Activated CD4-positive, alpha-beta T cell treated with anti-CD3 and anti-CD28 coated beads, Interleukin-2, amount 10 ng/mL, durations not matched to agents 7 days and 5 days (primary cell): Measurements from ENCODE around the gene VAV2. TPM values are rescaled to one million over a fixed set of nuclear protein-coding genes. Genes with fewer than 3 reads are reported as not detected.

Source experiments
- CTCF ChIA-PET: fragments of 350-600 bp; sonication (Branson Sonifier 250); formaldehyde crosslinking; loops from one replicate; lab custom pipeline; 2021; ENCODE audit warnings: antibody characterized with exemption; lab: Charles Lee
- POLR2A ChIA-PET: fragments of 350-600 bp; sonication (Branson Sonifier 250); formaldehyde crosslinking; loops from one replicate; lab custom pipeline; 2021; ENCODE audit warnings: antibody characterized with exemption; lab: Charles Lee
- DNase-seq: peaks from one replicate; pipeline ENCODE4 v3.0.0-alpha.2; 2020
- H3K27ac Mint-ChIP-seq: one replicate; pipeline ENCODE4 v1.8.0; 2021; ENCODE audit warnings: mild to moderate bottlenecking, moderate library complexity, mixed read lengths
- H3K27me3 Mint-ChIP-seq: one replicate; pipeline ENCODE4 v1.8.0; 2021; ENCODE audit warnings: mixed read lengths
- H3K36me3 Mint-ChIP-seq: one replicate; pipeline ENCODE4 v1.8.0; 2021; ENCODE audit warnings: low read depth, mixed read lengths
- H3K4me1 Mint-ChIP-seq: one replicate; pipeline ENCODE4 v1.8.0; 2021; ENCODE audit warnings: mixed read lengths
- H3K4me3 Mint-ChIP-seq: one replicate; pipeline ENCODE4 v1.8.0; 2021; ENCODE audit warnings: mild to moderate bottlenecking, moderate library complexity, mixed read lengths
- H3K9me3 Mint-ChIP-seq: one replicate; pipeline ENCODE4 v1.8.0; 2021; ENCODE audit warnings: mixed read lengths
- total RNA-seq, 2 experiments: library from RNA; stranded (reverse); gene quantifications; one replicate each; pipeline ENCODE4 v1.2.3, GENCODE V29; 2021

VAV2 gene
- total RNA-seq, 2 experiments from 2014 or later, result 6.2 TPM

- CTCF ChIA-PET, result interaction anchor here (1.6 kb wide), 1 partner anchor 218 kb away, joined by 4 read pairs; no protein-coding TSS in a partner anchor
- no peak overlapping the region for H3K4me3 Mint-ChIP-seq
- POLR2A ChIA-PET, result no interaction called here
These were observed 7.7 kb upstream of the VAV2 start for GRCh38 chr9:133999851-134000265.

GRCh38 chr9:133998915-133999595, 6.9 kb upstream of the VAV2 start:
- ChIA-PET CTCF (interaction anchor here (1.6 kb wide), 1 partner anchor 217 kb away, joined by 4 read pairs; no protein-coding TSS in a partner anchor), POLR2A (no interaction called here)
- Mint-ChIP-seq H3K27me3 (peaks cover 2% of the 10 kb centered on the region), H3K27ac (no peak overlapping the region), H3K9me3 (no peaks in the 10 kb centered on the region), H3K4me3 (no peak overlapping the region), H3K36me3 (no peaks in the 10 kb centered on the region), H3K4me1 (no peaks in the 10 kb centered on the region)
- no peak for DNase-seq

More at GRCh38 chr9:133999851-134000265, 7.7 kb upstream of the VAV2 start:
- Mint-ChIP-seq H3K9me3 (no peaks in the 10 kb centered on the region), H3K27ac (no peak overlapping the region), H3K36me3 (no peaks in the 10 kb centered on the region), H3K4me1 (no peaks in the 10 kb centered on the region), H3K27me3 (no peaks in the 10 kb centered on the region)
- DNase-seq, result no peak

- H3K27me3 Mint-ChIP-seq, result peaks cover 2% of the 10 kb centered on the region
- CTCF ChIA-PET, result interaction anchor here (1.4 kb wide), 1 partner anchor 12 kb away, joined by 3 read pairs; no protein-coding TSS in a partner anchor
- DNase-seq, result no peak
These were observed 5.5 kb upstream of the VAV2 start for GRCh38 chr9:133997584-133997983.

GRCh38 chr9:133996531-133997520, 4.7 kb upstream of the VAV2 start:
- Mint-ChIP-seq H3K27ac (no peak overlapping the region), H3K4me3 (no peak overlapping the region), H3K36me3 (no peaks in the 10 kb centered on the region), H3K9me3 (no peaks in the 10 kb centered on the region), H3K4me1 (no peaks in the 10 kb centered on the region), H3K27me3 (peaks cover 2% of the 10 kb centered on the region)
- ChIA-PET CTCF (interaction anchor here (1.4 to 3.9 kb wide), 2 partner anchors 13 to 214 kb away, joined by 3 to 30 read pairs; no protein-coding TSS in a partner anchor), POLR2A (no interaction called here)
- no peak for DNase-seq

More at GRCh38 chr9:133997584-133997983, 5.5 kb upstream of the VAV2 start:
- Mint-ChIP-seq H3K9me3 (no peaks in the 10 kb centered on the region), H3K36me3 (no peaks in the 10 kb centered on the region), H3K4me3 (no peak overlapping the region), H3K4me1 (no peaks in the 10 kb centered on the region), H3K27ac (no peak overlapping the region)
- POLR2A ChIA-PET, result no interaction called here

- peaks cover 11% of the 10 kb centered on the region for H3K27me3 Mint-ChIP-seq
- H3K9me3 Mint-ChIP-seq, result no peaks in the 10 kb centered on the region
- H3K4me1 Mint-ChIP-seq, result peaks cover 2% of the 10 kb centered on the region
- no peaks in the 10 kb centered on the region for H3K36me3 Mint-ChIP-seq
- no peak overlapping the region for H3K27ac Mint-ChIP-seq
- CTCF ChIA-PET, result interaction anchor here (0.8 to 3.9 kb wide), 5 partner anchors 15 to 213 kb away, joined by 3 to 30 read pairs (median 4); no protein-coding TSS in a partner anchor
- POLR2A ChIA-PET, result no interaction called here
- H3K4me3 Mint-ChIP-seq, result no peak overlapping the region
- DNase-seq, result no peak
These were observed 3.1 kb upstream of the VAV2 start for GRCh38 chr9:133995012-133995896.

GRCh38 chr9:133994353-133995011, 2.4 kb upstream of the VAV2 start:
- Mint-ChIP-seq H3K36me3 (no peaks in the 10 kb centered on the region), H3K27me3 (peaks cover 17% of the 10 kb centered on the region), H3K4me1 (peaks cover 2% of the 10 kb centered on the region), H3K27ac (no peak overlapping the region), H3K9me3 (no peaks in the 10 kb centered on the region), H3K4me3 (peak overlapping the region; percentile 22)
- DNase-seq, result peak; percentile 76
- CTCF ChIA-PET, result interaction anchor here (0.6 to 3.9 kb wide), 9 partner anchors 14 to 212 kb away, joined by 3 to 30 read pairs (median 4); no protein-coding TSS in a partner anchor
- POLR2A ChIA-PET, result no interaction called here

- H3K27me3 Mint-ChIP-seq, result peaks cover 17% of the 10 kb centered on the region
- CTCF ChIA-PET, result interaction anchor here (0.6 to 3.9 kb wide), 7 partner anchors 13 to 211 kb away, joined by 3 to 30 read pairs (median 4); no protein-coding TSS in a partner anchor
- H3K9me3 Mint-ChIP-seq, result no peaks in the 10 kb centered on the region
- peaks cover 2% of the 10 kb centered on the region for H3K4me1 Mint-ChIP-seq
- H3K4me3 Mint-ChIP-seq, result peak overlapping the region; percentile 65
- POLR2A ChIA-PET, result no interaction called here
- H3K36me3 Mint-ChIP-seq, result no peaks in the 10 kb centered on the region
- peak overlapping the region; percentile 71 for H3K27ac Mint-ChIP-seq
- DNase-seq, result no peak
These were observed 1.6 kb upstream of the VAV2 start for GRCh38 chr9:133993635-133994253.

- CTCF ChIA-PET, result interaction anchor here (0.9 to 3.9 kb wide), 5 partner anchors 12 to 211 kb away, joined by 3 to 30 read pairs (median 4); no protein-coding TSS in a partner anchor
- H3K36me3 Mint-ChIP-seq, result no peaks in the 10 kb centered on the region
- H3K27ac Mint-ChIP-seq, result peak overlapping the region; percentile 71
- peak overlapping the region; percentile 65 for H3K4me3 Mint-ChIP-seq
- DNase-seq, result peak; percentile 70
- H3K4me1 Mint-ChIP-seq, result peaks cover 2% of the 10 kb centered on the region
- H3K9me3 Mint-ChIP-seq, result no peaks in the 10 kb centered on the region
- peaks cover 17% of the 10 kb centered on the region for H3K27me3 Mint-ChIP-seq
- POLR2A ChIA-PET, result no interaction called here
These were observed 883 bp upstream of the VAV2 start for GRCh38 chr9:133992780-133993634.

GRCh38 chr9:133991214-133991921, 756 bp downstream of the VAV2 start:
- H3K4me3 Mint-ChIP-seq, result peak overlapping the region; percentile 55
- POLR2A ChIA-PET, result no interaction called here

More at GRCh38 chr9:133991214-133991921, 756 bp downstream of the VAV2 start:
- H3K9me3 Mint-ChIP-seq, result no peaks in the 10 kb centered on the region
- H3K27me3 Mint-ChIP-seq, result peaks cover 17% of the 10 kb centered on the region
- no peaks in the 10 kb centered on the region for H3K36me3 Mint-ChIP-seq
- no peak for DNase-seq
- H3K27ac Mint-ChIP-seq, result no peak overlapping the region
- peaks cover 2% of the 10 kb centered on the region for H3K4me1 Mint-ChIP-seq
- CTCF ChIA-PET, result interaction anchor here (0.5 kb wide), 1 partner anchor 121 kb away, joined by 3 read pairs; no protein-coding TSS in a partner anchor
